ENCODE data around the gene BZW2.

BZW2 gene

DNA sequence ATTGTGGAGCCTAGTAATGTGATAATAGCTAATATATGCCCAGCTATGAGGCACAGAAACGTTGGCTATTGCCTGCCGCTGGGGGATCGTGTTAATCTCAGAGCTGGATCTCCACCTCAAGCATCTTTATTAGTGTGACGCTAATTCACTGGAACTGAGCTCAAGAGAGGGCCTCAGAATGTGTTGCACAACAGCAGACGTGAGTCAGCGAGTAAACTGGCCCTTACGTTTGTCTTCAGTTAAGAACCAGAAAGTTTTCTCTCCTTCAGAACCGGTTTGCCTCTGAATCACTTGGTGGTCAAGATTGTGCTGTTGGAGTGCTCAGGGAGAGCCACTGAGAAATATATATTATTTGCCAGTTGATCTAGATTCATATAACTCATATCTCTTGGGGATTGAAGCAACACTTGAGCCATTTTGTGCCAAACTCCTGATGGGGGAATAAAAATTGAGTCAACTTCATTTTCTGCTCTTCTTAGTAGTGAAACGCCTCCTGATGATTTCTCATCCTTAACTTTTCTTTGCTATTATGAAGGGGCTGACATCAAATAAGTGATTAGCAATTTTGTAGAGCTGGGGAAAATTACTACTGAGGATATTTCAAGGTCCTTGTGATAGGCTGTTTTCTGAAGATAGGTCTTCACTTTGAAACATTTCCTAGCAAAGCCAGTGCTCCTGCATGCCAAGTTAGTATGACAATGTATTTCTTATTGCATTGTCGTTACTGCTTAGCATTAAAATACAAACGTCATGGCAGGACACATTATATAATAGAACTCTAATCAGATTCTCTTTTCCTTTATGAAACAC, 22.3 kb downstream of the BZW2 start:
- no peaks in the 10 kb centered on the region for H3K27me3 ChIP-seq (replicated peaks; ENCODE audit: control insufficient read depth, insufficient read depth, low read length)
- no peak overlapping the region for H3K4me3 ChIP-seq (replicated peaks; ENCODE audit: low read depth, low read length)
- DNase-seq (ENCODE audit: extremely low read depth, insufficient read length) = no peak
- TF ChIP-seq, protein P1, sequence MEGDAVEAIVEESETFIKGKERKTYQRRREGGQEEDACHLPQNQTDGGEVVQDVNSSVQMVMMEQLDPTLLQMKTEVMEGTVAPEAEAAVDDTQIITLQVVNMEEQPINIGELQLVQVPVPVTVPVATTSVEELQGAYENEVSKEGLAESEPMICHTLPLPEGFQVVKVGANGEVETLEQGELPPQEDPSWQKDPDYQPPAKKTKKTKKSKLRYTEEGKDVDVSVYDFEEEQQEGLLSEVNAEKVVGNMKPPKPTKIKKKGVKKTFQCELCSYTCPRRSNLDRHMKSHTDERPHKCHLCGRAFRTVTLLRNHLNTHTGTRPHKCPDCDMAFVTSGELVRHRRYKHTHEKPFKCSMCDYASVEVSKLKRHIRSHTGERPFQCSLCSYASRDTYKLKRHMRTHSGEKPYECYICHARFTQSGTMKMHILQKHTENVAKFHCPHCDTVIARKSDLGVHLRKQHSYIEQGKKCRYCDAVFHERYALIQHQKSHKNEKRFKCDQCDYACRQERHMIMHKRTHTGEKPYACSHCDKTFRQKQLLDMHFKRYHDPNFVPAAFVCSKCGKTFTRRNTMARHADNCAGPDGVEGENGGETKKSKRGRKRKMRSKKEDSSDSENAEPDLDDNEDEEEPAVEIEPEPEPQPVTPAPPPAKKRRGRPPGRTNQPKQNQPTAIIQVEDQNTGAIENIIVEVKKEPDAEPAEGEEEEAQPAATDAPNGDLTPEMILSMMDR (IDR thresholded peaks at IDR 0.05; ENCODE audit: insufficient read depth, low read length, poor library complexity, severe bottlenecking) = no peak
- no peaks in the 10 kb centered on the region for H3K36me3 ChIP-seq (ENCODE audit: control insufficient read depth, insufficient read depth, low read length)

DNA sequence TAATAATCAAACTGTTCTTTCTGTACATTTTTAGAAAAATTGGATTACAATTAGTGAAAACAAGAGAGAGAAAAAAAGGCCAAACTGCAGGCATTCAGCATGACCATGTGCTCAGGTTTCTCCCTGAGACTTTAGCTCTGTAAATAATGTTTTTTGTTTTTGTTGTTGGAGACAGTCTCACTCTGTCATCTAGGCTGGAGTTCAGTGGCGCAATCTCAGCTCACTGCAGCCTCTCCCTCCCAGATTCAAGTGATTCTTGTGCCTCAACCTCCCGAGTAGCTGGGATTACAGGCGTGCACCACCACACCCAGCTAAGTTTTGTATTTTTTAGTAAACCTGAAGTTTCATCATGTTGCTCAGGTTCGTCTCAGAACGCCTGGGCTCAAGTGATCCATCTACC, 23.0 kb downstream of the BZW2 start:
- Histone ChIP-seq H3K4me3 (replicated peaks; ENCODE audit: low read depth, low read length) (no peak overlapping the region), H3K27me3 (replicated peaks; ENCODE audit: control insufficient read depth, insufficient read depth, low read length) (no peaks in the 10 kb centered on the region), H3K36me3 (ENCODE audit: control insufficient read depth, insufficient read depth, low read length) (no peaks in the 10 kb centered on the region)
- no peak for DNase-seq (ENCODE audit: extremely low read depth, insufficient read length)
- TF ChIP-seq, protein P1 (IDR thresholded peaks at IDR 0.05; ENCODE audit: insufficient read depth, low read length, poor library complexity, severe bottlenecking) = no peak

DNA sequence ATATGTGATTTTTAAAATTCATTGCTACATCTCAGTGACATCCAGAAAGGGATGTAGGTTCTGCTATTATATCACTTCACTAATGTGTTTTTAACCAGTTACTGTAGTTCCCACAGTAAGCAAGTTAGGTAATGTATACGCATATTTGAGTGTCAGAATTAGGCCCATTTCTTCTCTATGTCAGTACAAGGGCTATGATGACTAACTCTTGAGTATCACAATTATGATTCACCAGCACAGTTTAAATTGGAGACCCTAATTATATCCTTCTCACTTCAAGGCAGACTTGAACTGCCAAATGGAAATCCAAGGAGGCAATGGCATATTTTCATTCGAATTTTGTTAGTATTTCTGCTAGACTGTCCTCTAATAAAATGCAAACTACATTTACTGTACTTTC, 23.6 kb downstream of the BZW2 start:
- Histone ChIP-seq H3K36me3 (ENCODE audit: control insufficient read depth, insufficient read depth, low read length) (no peaks in the 10 kb centered on the region), H3K4me3 (replicated peaks; ENCODE audit: low read depth, low read length) (no peak overlapping the region), H3K27me3 (replicated peaks; ENCODE audit: control insufficient read depth, insufficient read depth, low read length) (no peaks in the 10 kb centered on the region)
- DNase-seq (ENCODE audit: extremely low read depth, insufficient read length) = no peak
- TF ChIP-seq, protein P1 (IDR thresholded peaks at IDR 0.05; ENCODE audit: insufficient read depth, low read length, poor library complexity, severe bottlenecking) = no peak

DNA sequence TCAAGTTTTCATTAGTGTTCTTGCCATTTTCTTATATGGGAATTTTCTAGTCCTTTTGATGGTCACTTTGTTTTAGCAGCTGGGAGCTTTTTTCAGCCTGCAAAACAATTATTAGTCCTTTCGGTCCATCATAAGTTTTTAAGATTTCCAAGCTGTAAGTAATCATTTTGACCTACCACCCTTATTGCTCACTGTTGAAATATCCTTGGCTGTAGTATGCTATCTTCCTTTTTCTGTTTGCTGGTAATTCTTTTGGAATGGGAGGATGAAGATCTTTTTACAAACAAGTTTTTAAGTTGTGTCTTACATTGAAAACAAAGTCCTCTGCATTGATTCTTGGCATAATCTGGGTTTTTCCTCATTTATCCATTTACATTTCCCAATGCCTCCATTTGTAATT, 24.0 kb downstream of the BZW2 start:
- no peaks in the 10 kb centered on the region for H3K36me3 ChIP-seq (ENCODE audit: control insufficient read depth, insufficient read depth, low read length)
- DNase-seq (ENCODE audit: extremely low read depth, insufficient read length) = no peak
- no peak overlapping the region for H3K4me3 ChIP-seq (replicated peaks; ENCODE audit: low read depth, low read length)
- TF ChIP-seq, protein P1 (IDR thresholded peaks at IDR 0.05; ENCODE audit: insufficient read depth, low read length, poor library complexity, severe bottlenecking) = no peak
- no peaks in the 10 kb centered on the region for H3K27me3 ChIP-seq (replicated peaks; ENCODE audit: control insufficient read depth, insufficient read depth, low read length)

DNA sequence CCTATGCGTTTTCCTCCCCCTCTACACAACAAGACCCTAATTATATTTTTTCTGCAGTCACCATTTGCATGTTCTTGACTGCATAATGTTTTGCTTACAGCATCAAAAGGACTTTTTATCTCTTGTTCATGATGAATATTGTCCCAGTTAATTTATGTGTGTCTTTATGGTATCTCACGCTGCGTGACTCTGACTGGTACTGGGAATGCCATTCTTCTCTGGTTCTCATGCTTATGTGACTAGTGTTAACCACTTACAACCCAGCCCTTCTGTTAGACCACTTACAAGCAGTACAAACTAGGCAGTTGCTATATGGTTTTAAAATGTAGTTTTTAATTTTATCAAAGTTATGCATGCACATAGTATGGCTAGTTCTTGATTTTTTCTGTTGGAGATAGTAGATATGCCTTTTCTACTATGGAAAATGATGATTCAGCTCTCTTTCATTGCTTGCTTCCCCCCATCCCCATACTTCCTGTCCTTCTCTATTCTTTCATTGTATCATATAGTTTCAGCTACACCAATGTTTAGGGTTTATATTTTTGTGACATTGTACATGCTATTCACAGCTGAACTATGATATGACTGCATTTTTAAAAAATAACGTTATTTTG, 24.9 kb downstream of the BZW2 start:
- DNase-seq (ENCODE audit: extremely low read depth, insufficient read length) = no peak
- Histone ChIP-seq H3K36me3 (ENCODE audit: control insufficient read depth, insufficient read depth, low read length) (no peaks in the 10 kb centered on the region), H3K4me3 (replicated peaks; ENCODE audit: low read depth, low read length) (no peak overlapping the region), H3K27me3 (replicated peaks; ENCODE audit: control insufficient read depth, insufficient read depth, low read length) (no peaks in the 10 kb centered on the region)
- TF ChIP-seq, protein P1 (IDR thresholded peaks at IDR 0.05; ENCODE audit: insufficient read depth, low read length, poor library complexity, severe bottlenecking) = no peak

Measured in GM06990 (cell line).